Activated CD8-positive, alpha-beta T cell treated with anti-CD3 and anti-CD28 coated beads for 36 hours (primary cell): Measurements from ENCODE around the gene CDH9. TPM values are rescaled to one million over a fixed set of nuclear protein-coding genes. Genes with fewer than 3 reads are reported as not detected.

ENCODE experiments used
- ATAC-seq: fragments of 200-7000 bp; cut with Tn5 transposase; one replicate; pipeline ENCODE4 v1.10.0; 2021; ENCODE audit warnings: mild to moderate bottlenecking, moderate library complexity
- CTCF ChIA-PET: fragments of 350-600 bp; sonication (Branson Sonifier 250); formaldehyde crosslinking; loops from one replicate; lab custom pipeline; 2021; ENCODE audit warnings: antibody characterized with exemption; lab: Charles Lee
- POLR2A ChIA-PET: fragments of 350-600 bp; sonication (Branson Sonifier 250); formaldehyde crosslinking; loops from one replicate; lab custom pipeline; 2021; ENCODE audit warnings: antibody characterized with exemption; lab: Charles Lee
- DNase-seq: peaks from one replicate; pipeline ENCODE4 v3.0.0-alpha.2; 2020
- H3K27ac Mint-ChIP-seq: one replicate; pipeline ENCODE4 v1.8.0; 2021; ENCODE audit warnings: mild to moderate bottlenecking, mixed read lengths
- H3K27me3 Mint-ChIP-seq: one replicate; pipeline ENCODE4 v1.8.0; 2021; ENCODE audit warnings: mixed read lengths
- H3K36me3 Mint-ChIP-seq: one replicate; pipeline ENCODE4 v1.8.0; 2021; ENCODE audit warnings: low read depth, mixed read lengths
- H3K4me1 Mint-ChIP-seq: one replicate; pipeline ENCODE4 v1.8.0; 2021; ENCODE audit warnings: low read depth, mixed read lengths
- H3K4me3 Mint-ChIP-seq: one replicate; pipeline ENCODE4 v1.8.0; 2021; ENCODE audit warnings: mild to moderate bottlenecking, moderate library complexity, mixed read lengths
- H3K9me3 Mint-ChIP-seq: one replicate; pipeline ENCODE4 v1.8.0; 2021; ENCODE audit warnings: mixed read lengths
- CTCF ChIP-seq: fragments of 200-600 bp; IDR thresholded peaks from one replicate; pipeline ENCODE4 v1.8.0; 2022; ENCODE audit warnings: antibody characterized with exemption, mild to moderate bottlenecking
- intact Hi-C: fragments of 100-400 bp; cut with micrococcal nuclease; formaldehyde crosslinking; loops from one replicate; pipeline ENCODE4 v1.10.0; 2022
- total RNA-seq, 2 experiments: library from RNA; stranded (reverse); gene quantifications; one replicate each; pipeline ENCODE4 v1.2.3, GENCODE V29; 2021

The CDH9 gene
- total RNA-seq, 2 experiments from 2014 or later, result not detected

GRCh38 chr5:27048510-27048909, 10.1 kb upstream of the CDH9 start:
- DNase-seq (no peak), ATAC-seq (no peak)
- Mint-ChIP-seq H3K36me3 (no peaks in the 10 kb centered on the region), H3K4me3 (no peak overlapping the region), H3K9me3 (peaks cover 10% of the 10 kb centered on the region), H3K4me1 (no peaks in the 10 kb centered on the region), H3K27ac (no peak overlapping the region), H3K27me3 (no peaks in the 10 kb centered on the region)
- CTCF ChIA-PET, result no interaction called here
- no peak for TF ChIP-seq CTCF
- intact Hi-C loops, result no loop called here
- POLR2A ChIA-PET, result no interaction called here

GRCh38 chr5:27041372-27041771, 3.0 kb upstream of the CDH9 start:
- Mint-ChIP-seq H3K4me1 (no peaks in the 10 kb centered on the region), H3K4me3 (no peak overlapping the region), H3K27me3 (no peaks in the 10 kb centered on the region), H3K36me3 (no peaks in the 10 kb centered on the region), H3K27ac (no peak overlapping the region), H3K9me3 (peaks cover 1% of the 10 kb centered on the region)
- DNase-seq (no peak), ATAC-seq (no peak)
- TF ChIP-seq CTCF, result no peak
- ChIA-PET POLR2A (no interaction called here), CTCF (no interaction called here)
- intact Hi-C loops, result no loop called here

- ChIA-PET CTCF (no interaction called here), POLR2A (no interaction called here)
- H3K9me3 Mint-ChIP-seq, result peaks cover 3% of the 10 kb centered on the region
- H3K4me1 Mint-ChIP-seq, result no peaks in the 10 kb centered on the region
- DNase-seq (no peak), ATAC-seq (no peak)
- no peak overlapping the region for H3K27ac Mint-ChIP-seq
- TF ChIP-seq CTCF, result no peak
- H3K27me3 Mint-ChIP-seq, result no peaks in the 10 kb centered on the region
- intact Hi-C loops, result no loop called here
- H3K4me3 Mint-ChIP-seq, result no peak overlapping the region
- no peaks in the 10 kb centered on the region for H3K36me3 Mint-ChIP-seq
Observed at GRCh38 chr5:27034565-27034964, 3.8 kb downstream of the CDH9 start.

GRCh38 chr5:27026801-27027200, 11.6 kb downstream of the CDH9 start:
- intact Hi-C loops, result no loop called here
- no peaks in the 10 kb centered on the region for H3K4me1 Mint-ChIP-seq
- no peak for DNase-seq
- no peak overlapping the region for H3K27ac Mint-ChIP-seq
- no peaks in the 10 kb centered on the region for H3K36me3 Mint-ChIP-seq
- TF ChIP-seq CTCF, result no peak
- ChIA-PET CTCF (no interaction called here), POLR2A (no interaction called here)
- no peak overlapping the region for H3K4me3 Mint-ChIP-seq
- H3K9me3 Mint-ChIP-seq, result peaks cover 1% of the 10 kb centered on the region
- no peak for ATAC-seq
- H3K27me3 Mint-ChIP-seq, result no peaks in the 10 kb centered on the region

GRCh38 chr5:27026063-27026462, 12.3 kb downstream of the CDH9 start:
- Mint-ChIP-seq H3K4me3 (no peak overlapping the region), H3K9me3 (peaks cover 2% of the 10 kb centered on the region), H3K4me1 (no peaks in the 10 kb centered on the region), H3K27ac (no peak overlapping the region), H3K36me3 (no peaks in the 10 kb centered on the region), H3K27me3 (no peaks in the 10 kb centered on the region)
- intact Hi-C loops, result no loop called here
- DNase-seq (no peak), ATAC-seq (no peak)
- CTCF ChIA-PET, result no interaction called here
- no peak for TF ChIP-seq CTCF
- POLR2A ChIA-PET, result no interaction called here
